Amniotic stem cell (primary cell): ENCODE measurements around the gene TMPRSS13.
"Not testable (repeated sequence)": the region's sequence is repeated elsewhere in the genome, so short reads cannot be mapped to it uniquely, and the experiment has no call there.

Experiments used
- DNase-seq: peaks from one replicate; lab custom pipeline; 2025; lab: John Stamatoyannopoulos, UW

Gene TMPRSS13

GRCh38 chr11:117929142-117929915, at the start of gene TMPRSS13:
Gene TMPRSS13 (minus strand): TSS chr11:117929402. CDS start chr11:117929307, 95 bp downstream.
- no peak for DNase-seq

GRCh38 chr11:117978991-117979390, 49.8 kb upstream of the TMPRSS13 start:
- DNase-seq: no peak

- not testable (repeated sequence) for DNase-seq
These were observed 49.2 kb upstream of the TMPRSS13 start for GRCh38 chr11:117978291-117978910.

GRCh38 chr11:117977612-117978264, 48.5 kb upstream of the TMPRSS13 start:
- DNase-seq: not testable (repeated sequence)

- DNase-seq: no peak
These were observed 47.8 kb upstream of the TMPRSS13 start for GRCh38 chr11:117977029-117977428.

- no peak for DNase-seq
These were observed 47.2 kb upstream of the TMPRSS13 start for GRCh38 chr11:117976445-117976844.

GRCh38 chr11:117973503-117973860, 44.3 kb upstream of the TMPRSS13 start:
- DNase-seq: no peak

- DNase-seq: no peak
These were observed 43.7 kb upstream of the TMPRSS13 start for GRCh38 chr11:117972629-117973502.

GRCh38 chr11:117972044-117972443, 42.8 kb upstream of the TMPRSS13 start:
- no peak for DNase-seq

GRCh38 chr11:117970400-117971024, 41.3 kb upstream of the TMPRSS13 start:
- DNase-seq: no peak

GRCh38 chr11:117969160-117969991, 40.2 kb upstream of the TMPRSS13 start:
- DNase-seq: no peak

- no peak for DNase-seq
These were observed 37.7 kb upstream of the TMPRSS13 start for GRCh38 chr11:117966908-117967307.

GRCh38 chr11:117962826-117963225, 33.6 kb upstream of the TMPRSS13 start:
- no peak for DNase-seq

- no peak for DNase-seq
These were observed 32.7 kb upstream of the TMPRSS13 start for GRCh38 chr11:117961896-117962295.

- no peak for DNase-seq
These were observed 31.2 kb upstream of the TMPRSS13 start for GRCh38 chr11:117960406-117960805.

GRCh38 chr11:117959438-117960149, 30.4 kb upstream of the TMPRSS13 start:
- DNase-seq: no peak

GRCh38 chr11:117958949-117959348, 29.7 kb upstream of the TMPRSS13 start:
- DNase-seq: no peak

GRCh38 chr11:117953024-117953671, 23.9 kb upstream of the TMPRSS13 start:
- DNase-seq: no peak
